ENCODE data around the gene NFKB1.

- TF ChIP-seq POLR2A (IDR thresholded peaks at IDR 0.05) (no peak), CTCF (IDR thresholded peaks at IDR 0.05 in 8 of 11, conservative IDR thresholded peaks at IDR 0.05 in 3 of 11) (peak in 5 of 11 experiments; percentile 5 to 41 (median 35))
Measured at GRCh38 chr4:102620697-102621497, 119.7 kb downstream of the NFKB1 start.
